SKM-1 treated with dmso at 0.1 percent for 144 hours (cell line): Measurements from ENCODE around the gene GJA4.

Source experiments
- DNase-seq: peaks from one replicate; lab custom pipeline; 2025; ENCODE audit not compliant: unreplicated experiment; lab: John Stamatoyannopoulos, UW

Gene GJA4

GRCh38 chr1:34792868-34793727, at the start of gene GJA4:
Gene GJA4 (plus strand): TSS chr1:34792999. CDS start chr1:34794214, 1,215 bp downstream.
- DNase-seq: no peak

DNA sequence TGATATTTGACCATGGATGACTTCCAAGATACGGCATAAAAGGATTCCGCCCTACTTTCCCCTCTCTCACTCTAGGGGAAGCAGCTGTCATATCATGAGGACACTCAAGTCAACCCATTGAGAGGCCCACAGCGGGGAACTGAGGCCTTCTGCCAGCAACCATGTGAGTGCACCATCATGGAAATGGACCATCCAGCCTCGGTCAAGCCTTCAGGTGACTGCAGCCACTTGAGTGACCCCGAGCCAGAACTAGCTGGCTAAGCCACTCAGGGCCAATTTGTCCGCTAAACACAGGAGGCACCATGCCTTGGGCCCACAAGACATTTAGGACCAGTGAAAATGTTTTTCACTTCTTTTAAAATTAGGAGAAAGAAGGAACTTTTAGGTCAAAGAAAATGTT, 49.0 kb upstream of the GJA4 start:
- DNase-seq: no peak

DNA sequence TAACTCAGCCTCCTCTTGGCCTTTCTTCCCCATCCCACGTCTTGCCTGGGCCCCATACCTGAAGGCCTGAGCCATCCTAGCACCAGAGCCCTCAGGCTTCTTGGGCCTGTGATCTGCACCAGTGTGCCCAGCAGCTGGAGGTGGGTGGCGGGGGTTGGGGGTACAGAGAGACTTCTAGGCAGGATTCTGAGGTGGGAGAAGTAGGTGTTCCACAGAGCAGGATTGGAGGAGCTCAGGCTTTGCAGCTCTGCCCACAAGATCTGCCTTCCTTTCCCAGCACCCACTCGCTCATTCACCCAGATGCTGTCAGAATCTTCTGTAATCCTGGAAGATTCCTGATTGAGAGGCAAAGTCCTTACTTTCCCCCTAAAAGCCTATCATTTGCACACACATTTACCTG, 47.9 kb upstream of the GJA4 start:
- no peak for DNase-seq

- no peak for DNase-seq
Measured at GRCh38 chr1:34745666-34746065, 47.1 kb upstream of the GJA4 start.

DNA sequence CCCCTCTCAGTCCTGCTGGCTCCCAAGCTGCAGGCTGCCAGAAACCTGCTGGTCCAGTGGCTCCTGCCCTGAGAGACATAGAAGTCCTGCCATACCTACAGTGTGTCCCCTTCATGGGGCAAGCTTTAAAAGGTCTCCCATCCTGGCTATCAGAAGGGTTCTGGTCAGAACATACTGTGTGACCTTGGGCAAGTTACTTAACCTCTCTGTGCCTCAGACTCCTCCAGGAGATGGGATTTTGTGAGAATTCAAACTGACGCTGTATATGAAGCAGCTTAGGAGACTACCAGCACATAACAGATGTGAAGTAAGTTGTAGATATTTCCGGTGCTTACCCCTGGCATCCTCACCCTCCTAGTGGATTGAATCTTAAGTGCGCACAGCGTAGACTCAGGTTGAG, 46.7 kb upstream of the GJA4 start:
- no peak for DNase-seq

GRCh38 chr1:34746785-34747637, 45.8 kb upstream of the GJA4 start:
- no peak for DNase-seq

GRCh38 chr1:34747638-34747941, 45.2 kb upstream of the GJA4 start:
- DNase-seq: no peak

GRCh38 chr1:34749992-34750391, 42.8 kb upstream of the GJA4 start:
- no peak for DNase-seq

DNA sequence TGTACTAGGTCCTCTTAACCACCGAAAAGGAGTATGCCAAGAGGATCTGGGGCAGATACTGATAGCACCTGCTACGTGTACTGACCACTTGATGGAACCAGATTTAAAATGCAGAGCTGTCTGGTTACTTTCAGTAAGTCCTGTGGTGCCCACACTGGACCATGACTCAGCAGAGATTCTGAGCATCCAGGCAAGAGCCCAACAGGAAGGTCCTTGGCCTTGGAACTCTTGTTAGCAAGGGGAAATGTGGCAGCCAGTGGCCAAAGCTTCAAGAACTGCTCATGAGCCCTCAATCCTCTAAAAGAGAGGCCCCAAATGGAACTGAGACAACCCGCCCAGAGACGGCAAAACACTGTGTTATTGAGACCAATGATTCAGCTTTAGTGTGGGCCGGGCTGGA, 42.2 kb upstream of the GJA4 start:
- no peak for DNase-seq

- DNase-seq: no peak
Measured at GRCh38 chr1:34753163-34753562, 39.6 kb upstream of the GJA4 start.

- no peak for DNase-seq
Measured at GRCh38 chr1:34754964-34755637, 37.7 kb upstream of the GJA4 start, which contains the start of gene GJB5. Gene GJB5 (plus strand): TSS chr1:34755047. CDS start chr1:34757331, 2,284 bp downstream.

GRCh38 chr1:34755961-34756360, 36.8 kb upstream of the GJA4 start:
- DNase-seq: no peak

GRCh38 chr1:34757386-34757785, 35.4 kb upstream of the GJA4 start:
- DNase-seq: no peak

DNA sequence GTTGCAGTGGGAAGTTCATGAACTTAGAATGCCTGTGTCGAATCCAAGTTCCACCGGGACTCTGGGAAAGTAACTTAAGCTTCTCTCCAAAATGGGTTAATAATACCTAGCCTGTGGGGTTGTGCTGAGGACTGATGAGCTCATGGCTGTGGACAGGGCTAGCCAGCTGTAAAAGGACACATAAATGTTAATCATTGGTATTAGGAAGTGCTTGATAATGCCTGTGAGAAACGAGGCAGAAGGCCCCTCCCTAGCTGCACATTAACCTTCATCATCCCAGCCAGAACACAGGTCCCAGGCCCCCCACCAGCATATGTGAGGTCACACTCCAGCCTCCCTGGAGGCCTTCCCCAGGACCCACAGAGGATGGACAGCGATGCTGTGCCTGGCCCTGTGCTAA, 34.0 kb upstream of the GJA4 start:
- DNase-seq: no peak

DNA sequence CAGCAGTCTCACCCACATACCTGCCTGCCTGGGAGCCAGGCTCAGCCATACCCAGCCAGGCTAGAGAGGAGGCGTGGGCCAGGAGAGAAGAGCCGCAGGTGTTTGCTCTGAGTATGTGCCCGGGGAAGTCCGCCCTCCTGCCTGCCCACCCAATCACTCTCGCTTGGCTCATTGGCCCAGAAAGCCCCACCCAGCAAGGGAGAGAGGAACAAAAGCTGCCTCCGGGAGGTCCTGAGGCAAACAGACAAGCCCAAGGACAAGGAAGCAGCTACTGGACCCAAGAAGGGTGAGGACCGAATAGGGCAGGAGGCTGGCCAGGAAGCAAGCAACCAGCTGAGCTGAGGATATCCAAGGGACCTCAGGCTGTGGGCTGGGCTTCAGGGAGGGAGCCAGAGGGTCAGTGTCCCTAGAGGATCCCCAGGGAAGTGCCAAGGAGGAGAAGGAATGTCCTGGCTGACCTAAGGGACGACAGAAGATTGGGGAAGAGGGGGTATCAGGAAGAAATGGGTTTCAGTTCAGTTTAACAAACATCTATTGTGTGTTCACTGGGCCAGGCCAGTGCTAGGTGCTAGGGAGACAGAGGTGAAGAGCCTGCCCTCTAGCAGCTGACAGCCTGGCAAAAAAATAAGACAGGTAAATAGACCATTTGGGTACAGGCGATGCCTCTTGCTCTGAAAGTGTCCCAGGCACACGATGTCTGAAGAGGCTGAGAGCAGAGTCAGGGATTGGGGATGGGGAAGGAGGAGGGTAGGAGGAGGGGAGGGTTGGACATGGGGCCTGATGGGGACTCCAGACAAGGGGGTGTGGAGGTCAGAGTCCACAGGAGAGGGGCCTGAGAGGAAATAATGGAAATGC, 33.1 kb upstream of the GJA4 start, which contains the start of gene GJB4:
Gene GJB4 (plus strand): TSS at position 238 of the 855 bp plus-strand sequence. CDS start 1,515 bp downstream, outside the sequence.
- no peak for DNase-seq

- no peak for DNase-seq
Measured at GRCh38 chr1:34761176-34761761, 31.5 kb upstream of the GJA4 start.

DNA sequence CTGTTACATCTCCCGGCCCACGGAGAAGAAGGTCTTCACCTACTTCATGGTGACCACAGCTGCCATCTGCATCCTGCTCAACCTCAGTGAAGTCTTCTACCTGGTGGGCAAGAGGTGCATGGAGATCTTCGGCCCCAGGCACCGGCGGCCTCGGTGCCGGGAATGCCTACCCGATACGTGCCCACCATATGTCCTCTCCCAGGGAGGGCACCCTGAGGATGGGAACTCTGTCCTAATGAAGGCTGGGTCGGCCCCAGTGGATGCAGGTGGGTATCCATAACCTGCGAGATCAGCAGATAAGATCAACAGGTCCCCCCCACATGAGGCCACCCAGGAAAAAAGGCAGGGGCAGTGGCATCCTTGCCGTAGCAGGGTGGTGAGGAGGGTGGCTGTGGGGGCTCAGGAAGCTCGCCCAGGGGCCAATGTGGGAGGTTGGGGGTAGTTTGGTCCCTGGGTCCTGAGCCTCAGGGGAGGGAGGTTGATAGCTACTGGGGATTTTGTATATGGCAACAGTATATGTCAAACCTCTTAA, 31.0 kb upstream of the GJA4 start:
- no peak for DNase-seq

DNA sequence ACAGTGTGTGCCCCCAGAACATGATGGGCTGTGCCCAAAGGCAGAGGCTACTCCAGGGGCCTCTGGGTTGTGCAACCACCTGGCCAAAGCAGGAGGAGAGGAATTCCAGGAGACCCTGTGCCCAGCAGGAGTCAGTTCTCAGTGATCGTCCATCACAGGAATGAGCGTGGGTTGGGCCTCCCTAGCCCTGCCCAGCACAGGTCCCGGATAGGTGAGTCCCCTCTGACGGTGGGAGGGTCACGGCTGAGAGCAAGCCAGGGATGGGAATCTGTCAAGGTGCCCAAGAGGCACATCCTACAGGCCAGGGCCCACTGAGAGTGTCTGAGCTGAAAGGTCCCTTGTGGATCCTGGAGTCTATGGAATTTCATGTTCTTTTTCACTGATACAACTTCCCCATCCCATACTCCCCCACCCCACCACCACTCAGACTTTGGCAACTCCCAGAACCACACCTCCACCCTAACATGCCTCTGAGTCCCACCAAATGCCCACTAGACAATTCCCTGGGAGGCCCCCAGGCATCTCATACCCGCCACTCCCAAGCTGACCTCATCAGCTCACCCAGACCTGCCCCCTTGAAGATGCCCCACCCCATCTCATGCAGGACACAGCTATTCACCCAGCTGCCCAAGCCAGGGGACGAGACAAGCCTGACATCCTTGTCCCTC, 30.2 kb upstream of the GJA4 start:
- no peak for DNase-seq

- DNase-seq: no peak
Measured at GRCh38 chr1:34763142-34763781, 29.5 kb upstream of the GJA4 start.
